Thyroid gland (tissue), 4 donors: ENCODE data around the gene SNIP1. TPM values are rescaled to one million over a fixed set of nuclear protein-coding genes. Genes with fewer than 3 reads are reported as not detected.
A peak's percentile ranks its signal among the peaks of the same experiment; 100 is the strongest.
"Not testable (repeated sequence)": the region's sequence is repeated elsewhere in the genome, so short reads cannot be mapped to it uniquely, and the experiment has no call there.

Experiments used
- DNase-seq, 2 donors: peaks; one replicate each; pipeline ENCODE4 v3.0.0-alpha.2; 2019
- H3K27ac ChIP-seq, 3 donors: fragments of 200-600 bp; sonication (generic); 1 replicate in 2 of 3; 2 replicates in 1 of 3; pipeline ENCODE4 v1.5.1; 2016 to 2019; ENCODE audit warnings: mild to moderate bottlenecking in 1 of 3, moderate library complexity in 1 of 3
- H3K27me3 ChIP-seq: fragments of 200-600 bp; sonication (generic); one replicate; pipeline ENCODE4 v1.5.1; 2019
- H3K36me3 ChIP-seq, 2 donors: fragments of 200-600 bp; sonication (generic); one replicate each; pipeline ENCODE4 v1.5.1; 2016 to 2019
- H3K4me1 ChIP-seq, 2 donors: fragments of 200-600 bp; sonication (generic); one replicate each; pipeline ENCODE4 v1.5.1; 2017 to 2019
- H3K4me3 ChIP-seq, 3 donors: fragments of 200-600 bp; sonication (generic); replicated peaks in 1 of 3; 1 replicate in 2 of 3; 2 replicates in 1 of 3; pipeline ENCODE4 v1.5.1; 2016; ENCODE audit warnings: mild to moderate bottlenecking in 1 of 3
- H3K9me3 ChIP-seq: fragments of 200-600 bp; sonication (generic); one replicate; pipeline ENCODE4 v1.5.1; 2017
- CTCF ChIP-seq, 6 experiments: fragments of 200-600 bp in 3 of 6; fragments of 450-650 bp in 3 of 6; sonication (generic) in 3 of 6; IDR thresholded peaks; one replicate each; pipeline ENCODE4 v1.5.1; 2016 to 2019; ENCODE audit warnings: antibody characterized with exemption in 6 of 6, mild to moderate bottlenecking in 2 of 6, inconsistent platforms in 1 of 6, moderate library complexity in 1 of 6
- POLR2A ChIP-seq, 2 donors: fragments of 450-650 bp; IDR thresholded peaks; one replicate each; pipeline ENCODE4 v1.6.1; 2017; ENCODE audit warnings: antibody characterized with exemption in 2 of 2, mild to moderate bottlenecking in 2 of 2, moderate library complexity in 1 of 2
- WGBS, 2 donors: methylation state at CpG; one replicate each; pipeline ENCODE4 v1.1.5; 2017; 5-methylcytosine and 5-hydroxymethylcytosine counted together
- intact Hi-C: fragments of 100-400 bp; cut with DNase I; formaldehyde crosslinking; loops from one replicate; pipeline ENCODE4 v1.15.1; 2023
- total RNA-seq, 4 donors: library from RNA; depleted of rRNA; stranded (reverse); fragments of >200 nt; gene quantifications; one replicate each; pipeline ENCODE4 v1.2.3, GENCODE V29; 2016

The SNIP1 gene
- total RNA-seq, 4 donors from 2014 or later = 8.1 to 16.7 (median 13.0) TPM

- TF ChIP-seq CTCF (IDR thresholded peaks at IDR 0.05) = no peak
- no peak for TF ChIP-seq POLR2A (IDR thresholded peaks at IDR 0.05)
- no peaks in the 10 kb centered on the region for H3K9me3 ChIP-seq
- intact Hi-C loops = no loop called here
- 96 to 98% methylated on average over 4 of the region's 4 CpGs for WGBS, 2 donors
- no peaks in the 10 kb centered on the region for H3K27me3 ChIP-seq
- peaks cover 2 to 19% of the 10 kb centered on the region in 2 donors for H3K36me3 ChIP-seq
- no peak for DNase-seq
- H3K4me3 ChIP-seq = no peak overlapping the region
- peak overlapping the region in 1 of 3 donors; percentile 40 for H3K27ac ChIP-seq
- H3K4me1 ChIP-seq = peaks cover 0 to 12% of the 10 kb centered on the region in 2 donors
Observed at GRCh38 chr1:37533317-37534093, 20.6 kb downstream of the SNIP1 start.

GRCh38 chr1:37532418-37533156 lies 21.5 kb downstream of the SNIP1 start:
- H3K9me3 ChIP-seq, H3K27me3 ChIP-seq, intact Hi-C loops, H3K27ac ChIP-seq, H3K4me3 ChIP-seq, DNase-seq: not testable (repeated sequence)
- 80 to 85% methylated on average over 4 of the region's 4 CpGs for WGBS, 2 donors
- Histone ChIP-seq H3K36me3 (peaks cover 0 to 12% of the 10 kb centered on the region in 2 donors), H3K4me1 (peaks cover 0 to 12% of the 10 kb centered on the region in 2 donors)

- peaks cover 0 to 12% of the 10 kb centered on the region in 2 donors for H3K4me1 ChIP-seq
- H3K36me3 ChIP-seq, H3K9me3 ChIP-seq, H3K27me3 ChIP-seq, DNase-seq, intact Hi-C loops, H3K4me3 ChIP-seq, H3K27ac ChIP-seq: not testable (repeated sequence)
- WGBS, 2 donors = 72 to 86% methylated on average over 1 of the region's 1 CpG
Observed at GRCh38 chr1:37529888-37530287, 24.2 kb downstream of the SNIP1 start.

GRCh38 chr1:37519613-37520012 lies 34.5 kb downstream of the SNIP1 start:
- no peaks in the 10 kb centered on the region for H3K9me3 ChIP-seq
- intact Hi-C loops = no loop called here
- H3K4me1 ChIP-seq = peaks cover 4 to 5% of the 10 kb centered on the region in 2 donors
- H3K27me3 ChIP-seq = no peaks in the 10 kb centered on the region
- TF ChIP-seq CTCF (IDR thresholded peaks at IDR 0.05) (no peak), POLR2A (IDR thresholded peaks at IDR 0.05) (no peak)
- no peak for DNase-seq
- no peak overlapping the region for H3K27ac ChIP-seq
- no peaks in the 10 kb centered on the region for H3K36me3 ChIP-seq
- no peak overlapping the region for H3K4me3 ChIP-seq

- 54 to 58% methylated on average over 15 of the region's 15 CpGs for WGBS, 2 donors
- DNase-seq, H3K4me3 ChIP-seq, H3K27me3 ChIP-seq, H3K36me3 ChIP-seq, H3K4me1 ChIP-seq, intact Hi-C loops, H3K27ac ChIP-seq, H3K9me3 ChIP-seq: not testable (repeated sequence)
Observed at GRCh38 chr1:37518929-37519328, 35.2 kb downstream of the SNIP1 start.

- intact Hi-C loops, H3K27ac ChIP-seq, H3K27me3 ChIP-seq, DNase-seq, H3K4me1 ChIP-seq, H3K36me3 ChIP-seq, H3K9me3 ChIP-seq, H3K4me3 ChIP-seq: not testable (repeated sequence)
- WGBS, 2 donors = 95% methylated on average over 12 of the region's 31 CpGs; no CpG with 5 or more reads in 1 of the 2 donors
Observed at GRCh38 chr1:37518241-37518640, 35.9 kb downstream of the SNIP1 start.

- intact Hi-C loops = no loop called here
- no peak for DNase-seq
- no peak for TF ChIP-seq CTCF (IDR thresholded peaks at IDR 0.05)
- TF ChIP-seq POLR2A (IDR thresholded peaks at IDR 0.05) = no peak
- H3K4me1 ChIP-seq = peaks cover 11% of the 10 kb centered on the region in 2 donors
- H3K36me3 ChIP-seq = peaks cover 1% of the 10 kb centered on the region in 2 donors
- H3K27me3 ChIP-seq = no peaks in the 10 kb centered on the region
- H3K27ac ChIP-seq = no peak overlapping the region
- H3K4me3 ChIP-seq = no peak overlapping the region
- WGBS, 2 donors = 83 to 93% methylated on average over 1 of the region's 1 CpG
- no peaks in the 10 kb centered on the region for H3K9me3 ChIP-seq
Observed at GRCh38 chr1:37517569-37517968, 36.5 kb downstream of the SNIP1 start.
